Measurements from ENCODE around the gene SEBOX. TPM values are rescaled to one million over a fixed set of nuclear protein-coding genes. Genes with fewer than 3 reads are reported as not detected.

SEBOX gene
- total RNA-seq, 2 donors from 2014 or later = not detected

- H3K9me3 Mint-ChIP-seq = no peaks in the 10 kb centered on the region
- peaks cover 3% of the 10 kb centered on the region for H3K4me1 Mint-ChIP-seq
- no peak overlapping the region for H3K4me3 Mint-ChIP-seq
- H3K36me3 Mint-ChIP-seq (ENCODE audit: low read depth) = peaks cover 14% of the 10 kb centered on the region
- H3K27ac Mint-ChIP-seq = no peak overlapping the region
- no peaks in the 10 kb centered on the region for H3K27me3 Mint-ChIP-seq
- no peak for ATAC-seq (replicated peaks)
These were observed 3.4 kb upstream of the SEBOX start for GRCh38 chr17:28368306-28368831.

GRCh38 chr17:28367641-28368305 lies 2.8 kb upstream of the SEBOX start:
- H3K27ac Mint-ChIP-seq = no peak overlapping the region
- H3K27me3 Mint-ChIP-seq = no peaks in the 10 kb centered on the region
- H3K4me3 Mint-ChIP-seq = no peak overlapping the region
- no peaks in the 10 kb centered on the region for H3K9me3 Mint-ChIP-seq
- no peak for ATAC-seq (replicated peaks)
- H3K4me1 Mint-ChIP-seq = no peaks in the 10 kb centered on the region
- H3K36me3 Mint-ChIP-seq (ENCODE audit: low read depth) = peaks cover 17% of the 10 kb centered on the region

DNA sequence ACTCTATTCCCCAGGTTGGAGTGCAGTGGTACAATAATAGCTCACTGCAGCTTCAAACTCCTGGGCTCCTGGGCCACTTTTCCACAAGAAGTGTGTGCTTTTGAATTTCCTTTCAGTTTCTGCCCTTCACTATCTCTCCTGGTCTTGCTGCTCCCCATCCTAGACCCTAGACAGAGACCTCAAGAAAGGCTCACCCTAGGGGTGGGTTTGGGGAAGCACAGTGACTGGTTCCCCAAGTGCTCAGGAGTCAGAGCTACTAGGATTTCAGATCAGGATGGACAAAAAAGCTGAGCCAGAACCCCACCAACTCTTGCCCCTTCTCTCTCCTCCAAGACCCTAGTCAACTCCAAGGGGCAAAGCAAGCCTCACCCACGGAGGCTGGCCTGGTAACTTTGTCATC lies 1.6 kb upstream of the SEBOX start:
- Mint-ChIP-seq H3K4me1 (no peaks in the 10 kb centered on the region), H3K4me3 (no peak overlapping the region), H3K27me3 (no peaks in the 10 kb centered on the region), H3K27ac (peak overlapping the region; percentile 65), H3K36me3 (ENCODE audit: low read depth) (peaks cover 27% of the 10 kb centered on the region), H3K9me3 (no peaks in the 10 kb centered on the region)
- no peak for ATAC-seq (replicated peaks)

GRCh38 chr17:28365487-28365886 lies 488 bp upstream of the SEBOX start:
- no peak overlapping the region for H3K4me3 Mint-ChIP-seq
- peaks cover 33% of the 10 kb centered on the region for H3K36me3 Mint-ChIP-seq (ENCODE audit: low read depth)
- no peak for ATAC-seq (replicated peaks)
- no peaks in the 10 kb centered on the region for H3K4me1 Mint-ChIP-seq
- H3K9me3 Mint-ChIP-seq = no peaks in the 10 kb centered on the region
- H3K27me3 Mint-ChIP-seq = no peaks in the 10 kb centered on the region
- H3K27ac Mint-ChIP-seq = no peak overlapping the region

GRCh38 chr17:28363776-28364650 lies 986 bp downstream of the SEBOX start:
- peaks cover 46% of the 10 kb centered on the region for H3K36me3 Mint-ChIP-seq (ENCODE audit: low read depth)
- no peaks in the 10 kb centered on the region for H3K4me1 Mint-ChIP-seq
- H3K27me3 Mint-ChIP-seq = no peaks in the 10 kb centered on the region
- H3K27ac Mint-ChIP-seq = no peak overlapping the region
- no peaks in the 10 kb centered on the region for H3K9me3 Mint-ChIP-seq
- no peak for ATAC-seq (replicated peaks)
- H3K4me3 Mint-ChIP-seq = no peak overlapping the region

DNA sequence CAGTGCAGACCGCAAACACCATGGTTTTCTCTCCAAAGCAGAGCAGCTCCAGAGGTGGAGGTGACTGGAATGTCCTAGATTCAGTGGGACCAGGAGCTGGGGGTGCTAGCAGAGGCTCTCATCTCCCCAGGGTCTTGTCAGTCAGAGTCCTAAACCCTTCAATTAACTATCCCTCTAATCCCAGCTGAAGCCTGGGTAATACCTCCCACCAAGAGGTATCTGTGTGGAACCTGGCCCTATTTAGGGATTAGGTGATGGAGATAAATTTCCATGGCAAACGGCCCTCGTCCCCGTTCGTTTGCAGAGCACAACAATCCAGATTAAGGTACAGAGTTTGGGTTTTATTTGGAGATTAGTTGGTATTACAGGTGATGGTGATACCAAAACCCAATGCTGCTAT lies 1.8 kb downstream of the SEBOX start:
- Mint-ChIP-seq H3K4me3 (no peak overlapping the region), H3K4me1 (peaks cover 4% of the 10 kb centered on the region), H3K27ac (no peak overlapping the region), H3K9me3 (no peaks in the 10 kb centered on the region), H3K36me3 (ENCODE audit: low read depth) (peaks cover 51% of the 10 kb centered on the region), H3K27me3 (no peaks in the 10 kb centered on the region)
- ATAC-seq (replicated peaks) = no peak

GRCh38 chr17:28357901-28358197 lies 7.2 kb downstream of the SEBOX start:
- H3K4me3 Mint-ChIP-seq = peak overlapping the region; percentile 91
- no peak for ATAC-seq (replicated peaks)

GRCh38 chr17:28357061-28357900 lies 7.7 kb downstream of the SEBOX start, which contains the start of gene POLDIP2:
TSS of gene POLDIP2 (minus strand) at chr17:28357527. CDS start at chr17:28357448, 79 bp downstream.
- H3K27ac Mint-ChIP-seq = peak within 1 kb of the TSS; percentile 96
- peaks cover 85% of the 10 kb centered on the region for H3K36me3 Mint-ChIP-seq (ENCODE audit: low read depth)
- peaks cover 19% of the 10 kb centered on the region for H3K4me1 Mint-ChIP-seq
- no peaks in the 10 kb centered on the region for H3K27me3 Mint-ChIP-seq
- peak; percentile 99 for ATAC-seq (replicated peaks)
- peak within 1 kb of the TSS; percentile 91 for H3K4me3 Mint-ChIP-seq
- no peaks in the 10 kb centered on the region for H3K9me3 Mint-ChIP-seq

More at GRCh38 chr17:28357901-28358197, 7.2 kb downstream of the SEBOX start:
- Mint-ChIP-seq H3K27me3 (no peaks in the 10 kb centered on the region), H3K9me3 (no peaks in the 10 kb centered on the region), H3K36me3 (ENCODE audit: low read depth) (peaks cover 84% of the 10 kb centered on the region), H3K27ac (peak overlapping the region; percentile 96), H3K4me1 (peaks cover 19% of the 10 kb centered on the region)

- Mint-ChIP-seq H3K4me1 (no peaks in the 10 kb centered on the region), H3K27me3 (no peaks in the 10 kb centered on the region), H3K27ac (peak overlapping the region; percentile 21), H3K9me3 (no peaks in the 10 kb centered on the region), H3K4me3 (no peak overlapping the region), H3K36me3 (ENCODE audit: low read depth) (peaks cover 97% of the 10 kb centered on the region)
- ATAC-seq (replicated peaks) = no peak
These were observed 14.7 kb downstream of the SEBOX start for GRCh38 chr17:28350271-28350670.

- H3K4me3 Mint-ChIP-seq = no peak overlapping the region
- H3K27ac Mint-ChIP-seq = no peak overlapping the region
- no peaks in the 10 kb centered on the region for H3K4me1 Mint-ChIP-seq
- no peaks in the 10 kb centered on the region for H3K27me3 Mint-ChIP-seq
- H3K36me3 Mint-ChIP-seq (ENCODE audit: low read depth) = peaks cover 98% of the 10 kb centered on the region
- ATAC-seq (replicated peaks) = no peak
- H3K9me3 Mint-ChIP-seq = no peaks in the 10 kb centered on the region
These were observed 16.0 kb downstream of the SEBOX start for GRCh38 chr17:28348979-28349378.

DNA sequence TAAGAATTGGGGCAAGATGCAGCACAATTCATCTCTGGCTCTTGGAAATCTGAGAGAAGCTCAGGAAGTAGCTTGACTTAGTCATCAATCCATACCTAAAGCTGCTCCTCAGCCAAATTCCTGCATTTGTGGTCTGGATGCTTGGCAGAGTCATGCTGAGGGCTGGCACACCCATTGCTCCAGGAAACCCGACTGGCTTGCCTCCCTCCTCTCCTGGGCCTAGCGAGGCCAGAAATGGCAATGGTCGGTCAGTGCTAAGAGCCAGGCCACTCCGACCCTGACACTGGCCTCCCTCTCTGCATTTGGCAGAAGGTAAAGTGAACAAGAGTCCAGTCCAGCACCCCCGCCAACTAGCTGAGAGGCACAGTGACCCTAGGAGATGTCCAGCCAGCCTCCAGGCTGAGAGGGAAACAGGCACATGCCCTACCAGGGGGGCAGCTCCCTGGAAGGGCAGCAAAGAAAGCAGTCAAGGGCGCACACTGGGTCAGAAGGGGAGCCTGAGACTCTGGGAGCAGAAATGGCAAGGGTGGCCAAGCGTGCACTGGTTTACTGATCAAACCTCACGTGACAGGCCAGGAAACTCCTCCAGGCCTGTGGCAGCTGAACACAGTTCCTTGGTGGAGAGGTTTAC lies 17.6 kb downstream of the SEBOX start:
- peaks cover 93% of the 10 kb centered on the region for H3K36me3 Mint-ChIP-seq (ENCODE audit: low read depth)
- H3K27me3 Mint-ChIP-seq = no peaks in the 10 kb centered on the region
- ATAC-seq (replicated peaks) = no peak
- H3K9me3 Mint-ChIP-seq = no peaks in the 10 kb centered on the region
- H3K27ac Mint-ChIP-seq = no peak overlapping the region
- H3K4me3 Mint-ChIP-seq = no peak overlapping the region
- no peaks in the 10 kb centered on the region for H3K4me1 Mint-ChIP-seq

DNA sequence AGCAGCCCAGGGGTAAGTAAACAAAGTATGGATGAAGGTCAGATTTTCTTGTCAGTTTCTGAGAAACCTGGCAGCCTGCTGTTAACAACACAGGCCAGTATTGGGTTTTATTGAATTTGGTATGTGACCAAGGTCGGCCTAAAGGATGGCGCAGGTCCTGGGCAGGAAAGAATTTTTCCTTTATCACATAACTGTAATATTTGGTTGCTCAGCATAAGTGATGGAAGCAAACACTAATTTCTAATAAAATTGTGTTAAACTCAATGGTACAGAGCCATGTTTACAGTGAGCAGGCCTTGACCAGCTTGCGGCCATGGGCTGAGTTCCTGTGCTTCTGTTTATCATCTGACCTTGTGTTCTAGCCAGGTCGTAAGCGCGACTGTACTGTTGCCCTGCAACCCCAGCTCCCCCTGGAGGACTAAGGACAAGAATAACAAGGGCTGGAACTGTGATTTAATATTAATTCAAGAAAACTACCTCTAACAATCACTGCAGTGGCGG lies 18.2 kb downstream of the SEBOX start:
- Mint-ChIP-seq H3K27me3 (no peaks in the 10 kb centered on the region), H3K4me1 (no peaks in the 10 kb centered on the region), H3K4me3 (no peak overlapping the region), H3K9me3 (no peaks in the 10 kb centered on the region), H3K36me3 (ENCODE audit: low read depth) (peaks cover 93% of the 10 kb centered on the region), H3K27ac (no peak overlapping the region)
- ATAC-seq (replicated peaks) = no peak

DNA sequence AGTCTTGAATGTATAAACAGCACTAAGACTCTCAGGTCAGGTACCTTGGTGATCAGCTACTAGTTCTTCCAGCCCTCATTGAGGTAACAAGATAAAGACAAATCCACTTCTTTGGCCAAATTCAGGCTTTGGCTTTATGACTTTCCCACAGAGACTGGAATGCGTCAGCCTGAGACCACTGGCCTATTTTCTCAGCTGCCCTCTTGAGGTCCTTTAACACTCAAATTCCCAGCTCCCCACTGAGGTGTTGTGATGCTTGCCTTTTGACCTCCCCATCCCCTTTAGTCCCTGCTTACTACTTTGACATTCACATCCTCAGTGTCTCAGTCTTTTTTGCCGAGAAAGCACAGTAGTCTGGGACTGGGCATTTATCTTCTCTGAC lies 18.8 kb downstream of the SEBOX start:
- Mint-ChIP-seq H3K36me3 (ENCODE audit: low read depth) (peaks cover 93% of the 10 kb centered on the region), H3K9me3 (no peaks in the 10 kb centered on the region), H3K4me1 (no peaks in the 10 kb centered on the region), H3K27ac (peak overlapping the region; percentile 24), H3K4me3 (no peak overlapping the region), H3K27me3 (no peaks in the 10 kb centered on the region)
- no peak for ATAC-seq (replicated peaks)
